Right cardiac atrium (tissue), 5 donors: Measurements from ENCODE around the gene RNF32. TPM values are rescaled to one million over a fixed set of nuclear protein-coding genes. Genes with fewer than 3 reads are reported as not detected.

Experiments
- ATAC-seq, 2 donors: fragments of 200-7000 bp; cut with Tn5 transposase; one replicate each; pipeline versions ENCODE4 v1.8.0 to v1.9.1; 2020; ENCODE audit warnings: moderate library complexity in 2 of 2, mild to moderate bottlenecking in 1 of 2
- DNase-seq, 3 donors: peaks; one replicate each; pipeline ENCODE4 v3.0.0-alpha.2; 2020
- H3K27ac ChIP-seq: one replicate; pipeline ENCODE4 v1.5.1; 2013; ENCODE audit warnings: mild to moderate bottlenecking, low read length, control low read depth, moderate library complexity
- H3K27me3 ChIP-seq: one replicate; pipeline ENCODE4 v1.6.1; 2013; ENCODE audit not compliant: control insufficient read depth, insufficient read depth
- H3K4me1 ChIP-seq: one replicate; pipeline ENCODE4 v1.6.1; 2013; ENCODE audit warnings: low read length; ENCODE audit not compliant: control insufficient read depth, insufficient read depth
- H3K4me3 ChIP-seq: one replicate; pipeline ENCODE4 v1.5.1; 2013; ENCODE audit warnings: low read length, control low read depth
- H3K9me3 ChIP-seq: one replicate; pipeline ENCODE4 v1.6.1; 2013; ENCODE audit warnings: low read length; ENCODE audit not compliant: control insufficient read depth
- WGBS: extraction: QIAGEN DNeasy Blood & Tissue Kit; methylation state at CpG from one replicate; pipeline ENCODE4 v1.1.7; 2013; 5-methylcytosine and 5-hydroxymethylcytosine counted together
- intact Hi-C, 4 donors: fragments of 100-400 bp; cut with DNase I; formaldehyde crosslinking; loops; one replicate each; pipeline versions ENCODE4 v1.11.0 to v1.14.0; 2022 to 2023
- polyA plus RNA-seq: library from polyadenylated mRNA; stranded (reverse); fragments of 200-250 nt; gene quantifications from one replicate; pipeline ENCODE4 v1.2.3, GENCODE V29; 2013
- total RNA-seq, 4 donors: library from RNA; stranded (reverse); fragmentation: NEBNext Ultra II Directional; extraction: Animal tissue kit (Norgen Biotek cat#: 25700); gene quantifications; one replicate each; pipeline ENCODE4 v1.2.1, GENCODE V29; 2021
- donor health status: healthy with polysubstance abuse.
- donor health status: DM: no; HTN: yes; CAD: no.
- donor health status: DM: no; HTN: no; CAD: no.
- donor health status: DM: no; HTN: yes; CAD: no; lungs with severe emphysema.
- donor health status: DM: yes; HTN: yes; CAD: no.

The RNF32 gene
- total and polyA plus RNA-seq, 5 donors, result 0.47 to 1.3 (median 0.49) TPM

DNA sequence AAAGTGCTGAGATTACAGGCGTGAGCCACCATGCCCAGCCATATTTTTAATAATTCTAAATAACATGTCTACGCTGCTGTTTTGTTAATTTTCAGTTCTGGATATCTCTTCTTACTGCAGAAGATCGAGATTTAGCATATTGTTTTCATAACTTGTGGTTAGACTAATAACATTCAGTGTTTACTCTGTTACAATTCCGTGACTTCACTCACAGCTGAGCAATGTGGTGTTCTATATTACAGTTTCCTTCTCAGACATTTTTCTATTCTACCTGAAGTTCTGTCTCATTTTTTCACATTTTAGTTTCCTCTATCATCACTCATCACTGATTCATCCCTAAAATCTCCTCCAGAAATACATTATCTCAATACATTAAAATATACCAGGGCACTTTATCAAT, 10.9 kb downstream of the RNF32 start:
- no peak overlapping the region for H3K27ac ChIP-seq
- WGBS, result 90% methylated on average over 4 of the region's 4 CpGs
- H3K27me3 ChIP-seq, result no peaks in the 10 kb centered on the region
- DNase-seq (no peak), ATAC-seq (no peak)
- H3K4me3 ChIP-seq, result no peak overlapping the region
- no peaks in the 10 kb centered on the region for H3K4me1 ChIP-seq
- intact Hi-C loops, result no loop called here
- H3K9me3 ChIP-seq, result no peaks in the 10 kb centered on the region

GRCh38 chr7:156652886-156653568, 12.5 kb downstream of the RNF32 start:
- 92% methylated on average over 8 of the region's 8 CpGs for whole genome bisulfite sequencing
- H3K9me3 ChIP-seq, result no peaks in the 10 kb centered on the region
- intact Hi-C loops, result no loop called here
- DNase-seq (no peak), ATAC-seq (no peak)
- H3K27me3 ChIP-seq, result no peaks in the 10 kb centered on the region
- no peaks in the 10 kb centered on the region for H3K4me1 ChIP-seq
- no peak overlapping the region for H3K4me3 ChIP-seq
- H3K27ac ChIP-seq, result no peak overlapping the region

- Histone ChIP-seq H3K27me3 (no peaks in the 10 kb centered on the region), H3K4me1 (no peaks in the 10 kb centered on the region), H3K4me3 (no peak overlapping the region), H3K9me3 (no peaks in the 10 kb centered on the region), H3K27ac (no peak overlapping the region)
- ATAC-seq, result no peak
- intact Hi-C loops, result no loop called here
- WGBS, result 81% methylated on average over 10 of the region's 10 CpGs
- no peak for DNase-seq
Measured at GRCh38 chr7:156654511-156655234, 14.1 kb downstream of the RNF32 start.

DNA sequence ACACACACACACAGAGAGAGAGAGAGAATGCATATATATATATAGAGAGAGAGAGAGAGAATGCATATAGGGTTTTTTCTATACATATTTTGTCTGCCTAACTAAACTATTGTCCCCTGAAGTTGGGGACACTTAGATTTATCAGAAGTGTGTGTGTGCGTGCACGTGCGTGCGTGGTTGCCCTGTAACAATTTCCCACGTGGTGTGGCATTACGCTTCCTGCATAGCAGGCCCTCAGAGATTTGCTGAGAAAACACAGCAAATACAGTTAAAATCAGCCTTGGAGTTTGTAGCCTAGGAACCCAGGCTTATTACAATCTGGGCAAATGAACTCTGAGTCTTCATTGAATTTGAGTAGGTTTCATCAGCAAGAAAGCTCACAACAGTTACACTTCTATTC, 14.7 kb downstream of the RNF32 start:
- H3K4me3 ChIP-seq, result no peak overlapping the region
- no peaks in the 10 kb centered on the region for H3K4me1 ChIP-seq
- DNase-seq (no peak), ATAC-seq (no peak)
- no peak overlapping the region for H3K27ac ChIP-seq
- intact Hi-C loops, result no loop called here
- H3K9me3 ChIP-seq, result no peaks in the 10 kb centered on the region
- no peaks in the 10 kb centered on the region for H3K27me3 ChIP-seq
- WGBS, result 75% methylated on average over 6 of the region's 6 CpGs

DNA sequence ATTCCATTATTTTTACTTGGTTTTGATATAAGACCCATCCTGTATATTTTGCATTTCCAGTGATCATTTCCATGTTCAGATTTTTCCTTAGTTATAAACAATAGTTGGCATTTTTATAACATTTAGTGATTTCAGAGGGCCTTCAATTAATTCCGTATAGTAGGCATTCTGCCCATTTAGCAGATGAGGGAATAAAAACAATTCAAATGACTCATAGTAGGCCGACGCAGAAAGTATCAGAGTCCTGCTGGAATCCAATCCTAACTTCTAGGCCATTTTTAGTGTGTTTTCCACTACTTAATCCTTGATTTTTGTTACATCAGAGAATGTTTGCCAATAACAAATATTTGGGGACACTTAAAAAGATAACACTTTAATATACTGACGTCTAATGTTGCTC, 15.4 kb downstream of the RNF32 start:
- ATAC-seq (no peak), DNase-seq (no peak)
- intact Hi-C loops, result no loop called here
- H3K27me3 ChIP-seq, result no peaks in the 10 kb centered on the region
- H3K27ac ChIP-seq, result no peak overlapping the region
- WGBS, result 62% methylated on average over 4 of the region's 4 CpGs
- H3K4me3 ChIP-seq, result no peak overlapping the region
- no peaks in the 10 kb centered on the region for H3K4me1 ChIP-seq
- no peaks in the 10 kb centered on the region for H3K9me3 ChIP-seq

DNA sequence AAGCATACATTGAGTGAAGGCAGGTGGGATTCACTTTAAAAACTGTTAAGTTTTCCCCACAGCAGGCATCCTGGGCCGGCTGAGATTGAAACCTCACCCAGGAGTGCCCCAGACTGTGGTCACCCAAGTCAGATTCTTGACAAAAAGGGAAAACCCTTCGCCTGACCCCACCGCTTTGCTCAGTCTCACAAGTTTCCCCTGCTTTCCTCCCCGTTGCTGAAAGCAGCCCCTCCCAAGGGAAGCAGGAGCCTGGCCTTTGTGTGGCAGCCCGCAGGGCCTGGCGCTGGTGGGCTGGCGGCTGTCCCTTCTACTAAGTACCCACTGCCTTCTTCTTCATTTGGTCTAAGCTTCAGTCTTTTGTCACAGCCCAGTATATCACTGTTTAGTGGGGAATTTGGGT, 16.0 kb downstream of the RNF32 start:
- DNase-seq (no peak), ATAC-seq (no peak)
- no peaks in the 10 kb centered on the region for H3K27me3 ChIP-seq
- intact Hi-C loops, result no loop called here
- WGBS, result 63% methylated on average over 7 of the region's 7 CpGs
- no peaks in the 10 kb centered on the region for H3K4me1 ChIP-seq
- no peak overlapping the region for H3K27ac ChIP-seq
- no peaks in the 10 kb centered on the region for H3K9me3 ChIP-seq
- H3K4me3 ChIP-seq, result no peak overlapping the region

DNA sequence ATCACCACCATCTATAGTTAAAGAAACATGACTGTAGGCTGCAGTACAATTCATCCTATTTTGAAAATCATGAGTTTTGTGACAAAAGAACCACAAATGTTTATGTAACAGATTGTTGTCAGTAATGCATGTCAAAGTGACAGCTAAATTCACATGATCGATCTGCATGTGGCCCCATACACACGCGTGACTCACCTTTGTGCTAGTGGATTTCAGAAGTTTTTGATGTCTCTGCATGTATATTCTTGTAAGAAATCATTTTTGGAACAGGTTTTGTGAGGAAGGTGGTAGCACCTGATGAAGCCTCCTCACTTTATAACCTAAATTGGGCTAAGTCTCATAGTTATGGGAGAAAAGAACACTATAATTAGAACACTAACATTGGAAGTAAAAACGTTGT, 17.1 kb downstream of the RNF32 start:
- Histone ChIP-seq H3K27me3 (no peaks in the 10 kb centered on the region), H3K9me3 (no peaks in the 10 kb centered on the region), H3K4me3 (no peak overlapping the region), H3K4me1 (no peaks in the 10 kb centered on the region), H3K27ac (no peak overlapping the region)
- ATAC-seq (no peak), DNase-seq (no peak)
- intact Hi-C loops, result no loop called here
- 90% methylated on average over 4 of the region's 4 CpGs for WGBS

DNA sequence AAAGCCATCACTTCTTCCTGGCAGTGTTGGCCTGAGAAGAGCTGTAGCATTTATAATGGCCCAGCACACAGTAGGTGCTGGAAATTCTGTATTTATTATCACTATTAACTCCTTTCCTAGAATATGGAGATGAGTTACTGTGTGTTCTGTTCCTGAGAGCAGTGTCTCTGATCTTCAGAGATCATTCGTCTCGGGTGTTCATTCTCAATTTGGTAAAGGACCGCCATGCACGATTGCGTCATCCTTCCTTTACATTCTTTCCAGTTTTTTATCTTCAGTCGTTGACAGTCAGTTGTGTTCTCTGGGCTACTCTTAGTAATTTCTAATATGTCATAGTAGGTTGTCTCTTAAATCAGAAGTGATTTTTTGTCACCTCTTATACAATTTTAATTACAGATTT, 18.6 kb downstream of the RNF32 start:
- no peak for DNase-seq
- Histone ChIP-seq H3K4me1 (no peaks in the 10 kb centered on the region), H3K27me3 (no peaks in the 10 kb centered on the region), H3K9me3 (no peaks in the 10 kb centered on the region), H3K4me3 (no peak overlapping the region), H3K27ac (no peak overlapping the region)
- ATAC-seq, result no peak
- WGBS, result 75% methylated on average over 6 of the region's 6 CpGs
- intact Hi-C loops, result no loop called here

DNA sequence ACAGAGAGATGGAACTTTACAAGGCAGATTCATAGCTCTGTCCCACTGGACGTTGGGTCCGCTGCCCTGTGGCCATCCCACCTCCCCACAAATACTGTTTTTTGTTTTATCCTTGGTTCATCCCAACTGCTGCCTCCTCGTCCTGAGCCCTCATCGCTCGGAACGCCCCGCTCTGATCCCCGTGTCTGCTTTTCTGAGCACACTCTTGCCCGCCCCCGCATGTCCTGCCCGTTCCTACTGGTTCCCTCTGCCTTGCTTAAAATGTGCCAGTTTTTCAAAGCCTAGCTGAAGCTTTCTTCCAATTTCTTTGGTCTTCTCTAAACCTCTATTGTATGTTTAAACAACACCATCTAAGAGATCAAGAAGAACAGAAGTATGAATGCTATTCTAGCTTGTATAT, 19.4 kb downstream of the RNF32 start:
- H3K4me3 ChIP-seq, result no peak overlapping the region
- H3K27me3 ChIP-seq, result no peaks in the 10 kb centered on the region
- WGBS, result 65% methylated on average over 11 of the region's 11 CpGs
- intact Hi-C loops, result no loop called here
- no peaks in the 10 kb centered on the region for H3K4me1 ChIP-seq
- no peak overlapping the region for H3K27ac ChIP-seq
- DNase-seq (no peak), ATAC-seq (no peak)
- no peaks in the 10 kb centered on the region for H3K9me3 ChIP-seq

GRCh38 chr7:156661637-156662036, 21.1 kb downstream of the RNF32 start:
- Histone ChIP-seq H3K4me1 (no peaks in the 10 kb centered on the region), H3K27ac (no peak overlapping the region), H3K27me3 (no peaks in the 10 kb centered on the region), H3K9me3 (no peaks in the 10 kb centered on the region), H3K4me3 (no peak overlapping the region)
- ATAC-seq (no peak), DNase-seq (no peak)
- intact Hi-C loops, result no loop called here
- 86% methylated on average over 5 of the region's 5 CpGs for WGBS

GRCh38 chr7:156662277-156662676, 21.7 kb downstream of the RNF32 start:
- intact Hi-C loops, result no loop called here

More at GRCh38 chr7:156662277-156662676, 21.7 kb downstream of the RNF32 start:
- no peak overlapping the region for H3K27ac ChIP-seq
- no peaks in the 10 kb centered on the region for H3K9me3 ChIP-seq
- DNase-seq (no peak), ATAC-seq (no peak)
- WGBS, result 90% methylated on average over 4 of the region's 4 CpGs
- H3K4me1 ChIP-seq, result no peaks in the 10 kb centered on the region
- H3K27me3 ChIP-seq, result no peaks in the 10 kb centered on the region
- H3K4me3 ChIP-seq, result no peak overlapping the region
